ENCODE measurements around the gene TYRP1. TPM values are rescaled to one million over a fixed set of nuclear protein-coding genes. Genes with fewer than 3 reads are reported as not detected.

The TYRP1 gene
- total RNA-seq, 4 donors from 2014 or later: 0.84 to 10.3 (median 1.6) TPM

DNA sequence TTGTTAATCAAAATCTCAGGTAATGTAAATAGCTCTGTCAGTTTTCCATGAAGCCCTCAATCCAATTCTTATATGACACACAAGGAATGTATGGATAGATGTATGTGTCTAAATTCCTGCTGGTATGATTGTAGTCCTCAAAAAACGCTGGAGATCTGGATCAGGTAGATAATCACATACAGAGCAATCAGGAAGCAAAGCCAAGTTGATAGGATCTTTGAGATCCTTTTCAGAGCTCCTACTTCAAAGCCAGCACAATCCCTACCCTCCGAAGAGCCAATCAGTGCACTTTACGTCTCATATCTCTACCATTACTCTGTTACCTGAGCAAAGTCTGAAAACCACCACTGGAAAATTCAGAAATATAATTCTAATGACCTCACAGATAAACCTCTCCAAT, 27.4 kb downstream of the TYRP1 start:
- ATAC-seq: no peak

DNA sequence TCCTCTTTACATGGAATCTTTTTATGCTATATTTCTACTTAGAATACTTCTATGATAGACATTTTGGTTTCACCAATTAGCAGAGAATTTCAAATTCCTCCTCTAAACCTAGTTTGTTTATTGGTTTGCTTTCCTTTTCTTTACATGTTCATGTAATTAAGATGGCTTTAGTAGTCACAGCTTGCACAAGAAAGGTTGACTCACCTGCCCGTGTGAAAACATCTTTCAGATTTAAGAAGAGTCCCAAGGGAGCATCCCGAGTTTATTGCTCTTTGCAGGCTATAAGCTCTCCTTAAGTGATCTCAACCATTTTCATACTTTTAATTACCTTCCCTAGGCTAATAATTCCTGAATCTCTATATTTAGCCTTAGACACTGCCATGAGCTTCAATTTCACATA, 28.9 kb downstream of the TYRP1 start:
- H3K27ac ChIP-seq: no peak overlapping the region
- H3K4me1 ChIP-seq: no peaks in the 10 kb centered on the region
- in situ Hi-C loops (cut with MboI; ENCODE audit: low sequenced_read_pairs in 4 of 4) (loop anchor here in 3 of 4 donors (5.0 to 25.0 kb wide), 5 partner anchors 90 to 365 kb away; no protein-coding TSS in a partner anchor), intact Hi-C loops (cut with DNase I; ENCODE audit: low total_unique reads) (loop anchor here (1.0 to 5.0 kb wide), 2 partner anchors 160 to 366 kb away; no protein-coding TSS in a partner anchor)
- ATAC-seq (no peak), DNase-seq (no peak)
- H3K4me3 ChIP-seq: no peak overlapping the region
- TF ChIP-seq POLR2A (IDR thresholded peaks at IDR 0.05): no peak
- TF ChIP-seq, protein P1, sequence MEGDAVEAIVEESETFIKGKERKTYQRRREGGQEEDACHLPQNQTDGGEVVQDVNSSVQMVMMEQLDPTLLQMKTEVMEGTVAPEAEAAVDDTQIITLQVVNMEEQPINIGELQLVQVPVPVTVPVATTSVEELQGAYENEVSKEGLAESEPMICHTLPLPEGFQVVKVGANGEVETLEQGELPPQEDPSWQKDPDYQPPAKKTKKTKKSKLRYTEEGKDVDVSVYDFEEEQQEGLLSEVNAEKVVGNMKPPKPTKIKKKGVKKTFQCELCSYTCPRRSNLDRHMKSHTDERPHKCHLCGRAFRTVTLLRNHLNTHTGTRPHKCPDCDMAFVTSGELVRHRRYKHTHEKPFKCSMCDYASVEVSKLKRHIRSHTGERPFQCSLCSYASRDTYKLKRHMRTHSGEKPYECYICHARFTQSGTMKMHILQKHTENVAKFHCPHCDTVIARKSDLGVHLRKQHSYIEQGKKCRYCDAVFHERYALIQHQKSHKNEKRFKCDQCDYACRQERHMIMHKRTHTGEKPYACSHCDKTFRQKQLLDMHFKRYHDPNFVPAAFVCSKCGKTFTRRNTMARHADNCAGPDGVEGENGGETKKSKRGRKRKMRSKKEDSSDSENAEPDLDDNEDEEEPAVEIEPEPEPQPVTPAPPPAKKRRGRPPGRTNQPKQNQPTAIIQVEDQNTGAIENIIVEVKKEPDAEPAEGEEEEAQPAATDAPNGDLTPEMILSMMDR (IDR thresholded peaks at IDR 0.05 in 4 of 5, conservative IDR thresholded peaks at IDR 0.05 in 1 of 5): no peak
- H3K36me3 ChIP-seq: no peaks in the 10 kb centered on the region
- no peaks in the 10 kb centered on the region for H3K9me3 ChIP-seq
- H3K27me3 ChIP-seq: no peaks in the 10 kb centered on the region

More for the DNA sequence above, 27.4 kb downstream of the TYRP1 start:
- H3K4me1 ChIP-seq: no peaks in the 10 kb centered on the region
- in situ Hi-C loops (cut with MboI; ENCODE audit: low sequenced_read_pairs in 4 of 4): loop anchor here in 3 of 4 donors (5.0 to 25.0 kb wide), 5 partner anchors 92 to 367 kb away; no protein-coding TSS in a partner anchor
- no peaks in the 10 kb centered on the region for H3K27me3 ChIP-seq
- no peaks in the 10 kb centered on the region for H3K9me3 ChIP-seq
- TF ChIP-seq, protein P1 (IDR thresholded peaks at IDR 0.05 in 4 of 5, conservative IDR thresholded peaks at IDR 0.05 in 1 of 5): no peak
- no peak for TF ChIP-seq POLR2A (IDR thresholded peaks at IDR 0.05)
- DNase-seq: no peak
- no peak overlapping the region for H3K27ac ChIP-seq
- no peaks in the 10 kb centered on the region for H3K36me3 ChIP-seq
- no peak overlapping the region for H3K4me3 ChIP-seq
- intact Hi-C loops (cut with DNase I; ENCODE audit: low total_unique reads): loop anchor here (5.0 kb wide), 1 partner anchor 162 kb away; no protein-coding TSS in a partner anchor

DNA sequence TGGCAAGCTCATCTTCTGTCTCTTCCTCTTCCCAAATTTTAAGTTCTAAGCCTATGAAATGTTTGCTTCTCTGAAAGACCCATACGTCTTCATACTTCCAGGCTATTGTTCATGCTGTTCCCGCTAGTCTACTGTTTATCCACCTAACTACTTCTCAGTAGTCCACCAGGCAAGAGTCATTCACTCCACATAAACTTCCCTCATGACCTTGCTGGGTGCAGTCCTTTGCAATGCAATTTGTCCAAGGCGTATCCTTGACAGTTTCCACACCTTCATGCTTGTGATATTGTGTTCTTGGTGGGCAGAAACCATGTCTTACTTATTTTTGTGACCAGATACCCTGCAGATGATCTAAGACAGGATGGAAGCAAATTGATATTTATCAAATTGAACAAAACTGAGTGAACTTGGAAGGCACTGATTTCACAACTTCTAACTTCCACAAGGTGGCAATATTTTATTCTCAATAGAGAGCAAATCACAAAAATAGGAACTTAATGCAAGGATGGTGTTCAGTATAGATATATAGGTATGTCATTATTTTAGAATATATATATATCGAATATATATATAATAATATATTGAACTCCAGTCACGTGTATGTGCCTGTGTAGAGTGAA, 30.3 kb downstream of the TYRP1 start:
- Histone ChIP-seq H3K4me1 (no peaks in the 10 kb centered on the region), H3K27ac (no peak overlapping the region), H3K9me3 (no peaks in the 10 kb centered on the region), H3K36me3 (no peaks in the 10 kb centered on the region), H3K4me3 (no peak overlapping the region), H3K27me3 (no peaks in the 10 kb centered on the region)
- no peak for TF ChIP-seq POLR2A (IDR thresholded peaks at IDR 0.05)
- TF ChIP-seq, protein P1 (IDR thresholded peaks at IDR 0.05 in 4 of 5, conservative IDR thresholded peaks at IDR 0.05 in 1 of 5): peak in 2 of 5 experiments; percentile 37 to 45
- DNase-seq: no peak
- in situ Hi-C loops (cut with MboI; ENCODE audit: low sequenced_read_pairs in 4 of 4) (loop anchor here in 3 of 4 donors (5.0 to 25.0 kb wide), 5 partner anchors 89 to 364 kb away; no protein-coding TSS in a partner anchor), intact Hi-C loops (cut with DNase I; ENCODE audit: low total_unique reads) (loop anchor here (5.0 kb wide), 1 partner anchor 159 kb away; no protein-coding TSS in a partner anchor)
- no peak for ATAC-seq

DNA sequence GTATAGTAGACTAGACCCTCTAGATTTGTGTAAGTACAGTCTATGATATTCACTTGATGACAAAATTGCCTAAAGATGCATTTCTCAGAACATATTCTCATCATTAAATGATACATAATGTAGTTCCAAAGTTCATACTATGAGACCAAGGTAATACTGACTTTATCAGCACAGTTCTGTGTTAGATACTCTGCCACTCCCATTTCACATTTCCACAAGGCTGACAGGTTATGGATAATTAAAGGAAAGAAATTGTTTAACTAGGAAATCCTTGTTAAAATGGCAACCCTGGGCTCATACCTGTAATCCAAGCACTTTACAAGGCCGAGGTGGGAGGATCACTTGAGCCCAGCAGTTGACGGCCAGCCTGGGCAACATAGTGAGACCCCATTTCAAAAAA, 33.6 kb downstream of the TYRP1 start:
- no peak for DNase-seq
- Histone ChIP-seq H3K4me1 (no peaks in the 10 kb centered on the region), H3K27me3 (no peaks in the 10 kb centered on the region), H3K4me3 (no peak overlapping the region), H3K27ac (no peak overlapping the region), H3K36me3 (no peaks in the 10 kb centered on the region), H3K9me3 (no peaks in the 10 kb centered on the region)
- in situ Hi-C loops (cut with MboI; ENCODE audit: low sequenced_read_pairs in 4 of 4) (loop anchor here in 1 of 4 donors (10.0 kb wide), 1 partner anchor 158 kb away; no protein-coding TSS in a partner anchor), intact Hi-C loops (cut with DNase I; ENCODE audit: low total_unique reads) (no loop called here)
- ATAC-seq: no peak
- TF ChIP-seq, protein P1 (IDR thresholded peaks at IDR 0.05 in 4 of 5, conservative IDR thresholded peaks at IDR 0.05 in 1 of 5): no peak
- TF ChIP-seq POLR2A (IDR thresholded peaks at IDR 0.05): no peak
